ELF-1 (cell line): ENCODE results near the gene MAPKAPK3.
"Not testable (repeated sequence)": the region's sequence is repeated elsewhere in the genome, so short reads cannot be mapped to it uniquely, and the experiment has no call there.

Source experiments
- DNase-seq: peaks from one replicate; pipeline ENCODE4 v3.0.0-alpha.2; 2016; ENCODE audit warnings: low read depth, low spot score

Gene MAPKAPK3

GRCh38 chr3:50655009-50655830, 38.3 kb downstream of the MAPKAPK3 start:
- DNase-seq = no peak

- DNase-seq = no peak
Observed at GRCh38 chr3:50656417-50657195, 39.7 kb downstream of the MAPKAPK3 start.

- no peak for DNase-seq
Observed at GRCh38 chr3:50657407-50657806, 40.5 kb downstream of the MAPKAPK3 start.

DNA sequence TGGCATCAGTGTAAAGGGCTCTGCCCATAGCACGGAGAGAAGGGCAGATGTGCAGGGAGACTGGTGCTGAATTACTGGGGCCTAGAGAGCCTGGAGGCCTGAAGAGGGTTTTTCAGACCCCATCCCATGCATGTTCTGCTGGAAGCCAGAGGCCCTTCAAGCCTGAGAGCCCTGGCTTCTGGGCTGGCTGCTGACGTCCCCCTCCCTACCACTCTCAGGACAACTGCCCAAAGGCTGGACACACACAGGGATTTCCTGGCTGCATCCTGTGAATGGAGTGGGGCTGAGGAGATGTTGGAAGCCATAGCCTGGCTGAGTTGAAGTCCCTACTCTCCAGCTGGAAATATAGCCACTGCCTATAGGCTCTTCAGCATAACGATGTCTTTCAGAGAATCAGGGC, 40.9 kb downstream of the MAPKAPK3 start:
- DNase-seq = no peak

DNA sequence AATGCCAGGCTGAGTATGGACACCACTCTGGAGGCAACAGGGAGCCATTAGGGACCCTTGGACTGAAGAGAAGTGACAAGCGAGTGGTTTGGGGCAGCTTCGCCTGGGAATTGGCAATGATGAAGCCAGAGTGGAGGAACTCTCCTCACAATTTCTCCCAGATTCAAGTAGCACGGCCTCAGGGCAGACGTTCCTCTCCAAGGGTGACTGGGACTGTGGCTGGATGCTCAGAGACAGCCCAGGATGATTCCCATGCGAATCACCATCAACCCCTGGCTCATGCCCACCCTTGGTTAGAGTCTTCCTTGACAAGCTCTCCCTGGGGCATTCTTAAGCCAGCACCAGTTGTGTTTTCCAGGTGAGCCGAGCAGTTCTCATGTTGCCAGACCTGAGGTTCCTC, 41.5 kb downstream of the MAPKAPK3 start:
- DNase-seq = no peak

DNA sequence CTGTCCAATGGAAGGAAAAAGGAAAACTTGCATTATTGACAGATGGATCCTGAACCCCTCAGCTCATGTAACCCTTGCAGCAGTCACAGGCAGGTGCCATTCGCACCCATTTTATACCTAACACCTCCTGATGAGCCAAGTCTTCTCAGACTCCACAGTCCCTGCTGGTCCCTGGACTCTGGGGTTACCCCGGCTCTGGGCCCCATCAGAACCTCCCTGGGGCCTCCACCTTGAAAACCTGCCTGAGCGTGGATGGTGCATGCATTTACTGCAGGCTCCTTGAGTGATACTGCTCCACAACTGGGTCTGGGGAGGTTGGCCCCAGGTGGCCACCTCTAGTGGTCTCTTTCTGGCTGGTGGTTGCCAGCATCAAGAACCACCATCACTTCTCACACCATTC, 41.9 kb downstream of the MAPKAPK3 start:
- no peak for DNase-seq

- DNase-seq = no peak
Observed at GRCh38 chr3:50660386-50660785, 43.4 kb downstream of the MAPKAPK3 start.

GRCh38 chr3:50661321-50661837, 44.4 kb downstream of the MAPKAPK3 start:
- no peak for DNase-seq

GRCh38 chr3:50662408-50662807, 45.5 kb downstream of the MAPKAPK3 start:
- DNase-seq = no peak

GRCh38 chr3:50665081-50665840, 48.3 kb downstream of the MAPKAPK3 start:
- no peak for DNase-seq

DNA sequence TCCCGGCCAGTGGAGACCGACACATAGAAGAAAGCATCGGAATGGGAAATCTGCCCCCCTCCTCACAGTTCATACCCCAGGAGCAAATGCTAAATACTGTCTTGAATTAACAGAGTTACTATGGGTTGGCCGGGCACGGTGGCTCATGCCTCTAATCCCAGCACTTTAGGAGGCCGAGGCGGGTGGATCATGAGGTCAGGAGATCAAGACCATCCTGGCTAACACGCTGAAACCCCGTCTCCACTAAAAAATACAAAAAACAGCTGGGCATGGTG, 48.8 kb downstream of the MAPKAPK3 start:
- not testable (repeated sequence) for DNase-seq

- no peak for DNase-seq
Observed at GRCh38 chr3:50666837-50667236, 49.9 kb downstream of the MAPKAPK3 start.

DNA sequence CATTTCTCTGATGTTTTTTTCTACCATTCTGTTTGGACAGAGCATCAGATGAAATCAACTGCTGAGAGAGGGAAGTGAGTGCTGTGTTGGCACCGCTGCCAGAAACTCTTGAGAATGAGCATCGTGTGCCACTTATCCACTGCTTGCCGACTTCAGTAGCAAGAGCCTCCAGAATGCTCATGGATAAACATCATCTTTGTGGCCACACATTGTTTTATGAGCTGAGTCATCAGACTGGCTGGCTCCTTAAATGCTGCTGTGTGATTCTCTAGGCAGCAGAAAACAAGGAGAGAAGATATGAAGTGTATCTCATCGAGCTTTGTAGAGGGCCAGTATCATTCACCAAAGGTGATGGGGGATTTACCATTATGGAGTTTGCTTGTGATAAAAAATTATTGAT, 54.4 kb downstream of the MAPKAPK3 start:
- no peak for DNase-seq

DNA sequence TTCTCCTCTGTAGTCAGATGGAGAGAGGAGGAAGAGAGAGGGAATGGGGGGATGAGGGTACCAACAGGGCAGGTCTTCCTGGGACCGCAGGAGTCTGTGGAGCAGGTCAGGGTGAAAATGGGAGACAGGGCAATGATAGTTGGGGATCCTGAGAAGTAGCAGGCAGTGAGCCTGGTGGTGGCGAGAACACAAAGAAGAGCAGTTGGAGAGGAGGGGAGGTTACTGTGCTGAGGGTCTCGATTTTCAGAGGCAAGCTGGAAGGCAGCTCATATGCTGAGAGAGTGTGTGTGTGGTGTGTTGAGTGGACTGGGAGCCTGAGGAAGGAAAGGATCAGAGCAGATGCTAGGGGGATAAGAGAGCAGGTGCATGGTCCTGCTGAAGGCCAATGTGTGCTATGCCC, 55.7 kb downstream of the MAPKAPK3 start:
- DNase-seq = no peak

GRCh38 chr3:50673931-50674330, 57.0 kb downstream of the MAPKAPK3 start:
- no peak for DNase-seq

GRCh38 chr3:50674349-50675178, 57.6 kb downstream of the MAPKAPK3 start, which contains the start of gene DOCK3:
TSS of gene DOCK3 (plus strand) at chr3:50674927. CDS start at chr3:50675264, 337 bp downstream.
- peak; percentile 41 for DNase-seq

GRCh38 chr3:50675179-50676030, 58.5 kb downstream of the MAPKAPK3 start:
- peak; percentile 36 for DNase-seq

GRCh38 chr3:50676031-50676705, 59.2 kb downstream of the MAPKAPK3 start:
- no peak for DNase-seq

DNA sequence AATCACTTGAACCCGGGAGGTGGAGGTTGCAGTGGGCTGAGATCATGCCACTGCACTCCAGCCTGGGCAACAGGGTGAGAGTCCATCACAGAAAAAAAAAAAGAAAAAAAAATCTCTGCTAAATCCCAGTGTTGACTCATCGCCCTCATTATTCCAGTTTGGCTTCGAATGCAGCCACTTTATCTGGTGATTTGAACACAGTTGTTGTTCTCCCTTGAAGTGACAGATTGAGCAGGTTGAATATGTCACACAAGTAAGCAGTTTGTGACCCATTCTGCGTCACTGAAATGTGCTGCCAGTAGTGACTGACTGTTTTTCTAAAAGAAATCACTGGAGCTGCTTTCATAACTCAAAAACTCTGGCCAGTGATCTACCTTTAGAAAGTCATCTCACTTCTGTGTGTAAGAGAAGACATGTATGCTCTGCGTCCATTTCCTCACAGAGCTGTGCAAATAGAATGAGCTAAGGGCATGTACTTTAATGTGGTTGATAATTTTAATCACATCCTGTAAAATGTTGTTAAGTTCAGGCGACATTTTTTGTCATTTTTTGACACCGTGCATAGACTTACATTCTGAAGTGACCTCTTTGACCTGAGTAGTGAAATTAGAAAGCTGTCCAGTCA, 70.3 kb downstream of the MAPKAPK3 start:
- DNase-seq = no peak
